DMS114 treated with DMSO at 0.1 percent for 48 hours (cell line): ENCODE data around the gene CCDC159.

Experiments used
- DNase-seq: peaks from one replicate; lab custom pipeline; 2025; ENCODE audit not compliant: unreplicated experiment; lab: John Stamatoyannopoulos, UW

The CCDC159 gene

DNA sequence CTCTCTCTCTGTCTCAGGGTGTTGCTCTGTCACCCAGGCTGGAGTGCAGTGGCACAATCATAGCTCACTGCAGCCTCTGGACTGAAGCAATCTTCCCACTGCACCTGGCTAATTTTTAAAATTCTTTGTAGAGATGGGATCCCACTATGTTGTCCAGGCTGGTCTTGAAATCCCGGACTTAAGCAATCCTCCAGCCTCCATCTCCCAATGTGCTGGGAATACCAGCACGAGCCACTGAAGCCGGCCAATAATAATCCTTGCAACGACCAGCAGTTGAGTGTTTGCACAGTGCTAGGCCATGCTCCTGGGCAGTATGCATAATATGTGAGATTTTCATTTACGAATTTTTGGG lies 38.4 kb downstream of the CCDC159 start:
- no peak for DNase-seq

DNA sequence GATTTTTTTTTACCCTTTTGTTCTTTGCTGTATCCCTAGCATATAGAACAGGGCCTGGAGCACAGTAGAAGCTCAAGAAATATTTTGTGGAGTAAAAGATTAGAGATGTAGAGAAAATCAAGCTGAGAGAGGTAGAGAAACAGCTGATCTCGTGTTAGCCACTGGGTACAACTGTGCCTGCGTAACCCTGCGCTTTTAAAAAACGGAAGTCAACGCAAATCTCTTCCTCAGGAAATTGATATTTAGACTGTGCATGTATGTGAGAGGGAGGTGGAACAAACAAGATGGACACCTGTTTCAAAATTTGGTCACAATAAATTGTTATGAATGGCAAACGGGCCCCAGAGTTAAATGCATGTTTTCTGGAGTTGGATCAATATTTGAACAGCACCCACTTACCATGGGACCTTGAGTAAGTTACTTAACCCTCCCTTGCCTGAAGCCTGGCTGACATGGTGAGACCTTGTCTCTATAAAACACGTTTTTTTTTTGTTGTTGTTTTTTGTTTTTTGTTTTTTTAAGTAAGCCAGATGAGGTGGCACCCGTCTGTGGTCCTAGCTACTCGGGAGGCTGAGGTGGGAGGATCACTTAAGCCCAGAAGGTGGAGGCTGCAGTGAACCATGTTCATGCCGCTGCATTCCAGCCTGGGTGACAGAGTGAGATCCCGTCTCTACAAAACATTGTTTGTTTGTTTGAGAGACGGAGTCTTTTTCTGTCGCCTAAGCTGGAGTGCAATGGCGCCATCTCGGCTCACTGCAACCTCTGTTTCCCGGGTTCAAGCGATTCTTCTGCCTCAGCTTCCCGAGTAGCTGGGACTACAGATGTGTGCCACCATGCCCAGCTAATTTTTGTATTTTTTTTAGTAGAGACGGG lies 41.1 kb downstream of the CCDC159 start:
- no peak for DNase-seq

DNA sequence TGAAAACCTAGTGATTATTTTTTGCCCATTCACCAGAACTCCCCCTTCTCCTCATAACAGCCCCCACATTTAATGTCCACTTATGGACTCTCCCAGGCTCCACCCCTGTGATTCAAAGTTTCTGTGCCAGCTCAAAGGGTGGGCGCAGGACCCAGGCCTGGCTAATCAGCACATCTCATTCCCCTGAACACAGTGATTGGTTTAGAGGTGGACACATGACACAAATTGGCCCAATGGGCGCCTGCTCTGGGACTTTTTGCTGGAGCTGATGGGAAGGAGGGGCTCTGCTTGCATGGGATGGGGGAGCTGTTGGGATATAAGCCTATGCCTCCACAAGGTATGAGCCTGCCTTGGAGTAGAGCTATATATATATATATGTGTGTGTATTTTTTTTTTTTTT lies 44.0 kb downstream of the CCDC159 start:
- no peak for DNase-seq

DNA sequence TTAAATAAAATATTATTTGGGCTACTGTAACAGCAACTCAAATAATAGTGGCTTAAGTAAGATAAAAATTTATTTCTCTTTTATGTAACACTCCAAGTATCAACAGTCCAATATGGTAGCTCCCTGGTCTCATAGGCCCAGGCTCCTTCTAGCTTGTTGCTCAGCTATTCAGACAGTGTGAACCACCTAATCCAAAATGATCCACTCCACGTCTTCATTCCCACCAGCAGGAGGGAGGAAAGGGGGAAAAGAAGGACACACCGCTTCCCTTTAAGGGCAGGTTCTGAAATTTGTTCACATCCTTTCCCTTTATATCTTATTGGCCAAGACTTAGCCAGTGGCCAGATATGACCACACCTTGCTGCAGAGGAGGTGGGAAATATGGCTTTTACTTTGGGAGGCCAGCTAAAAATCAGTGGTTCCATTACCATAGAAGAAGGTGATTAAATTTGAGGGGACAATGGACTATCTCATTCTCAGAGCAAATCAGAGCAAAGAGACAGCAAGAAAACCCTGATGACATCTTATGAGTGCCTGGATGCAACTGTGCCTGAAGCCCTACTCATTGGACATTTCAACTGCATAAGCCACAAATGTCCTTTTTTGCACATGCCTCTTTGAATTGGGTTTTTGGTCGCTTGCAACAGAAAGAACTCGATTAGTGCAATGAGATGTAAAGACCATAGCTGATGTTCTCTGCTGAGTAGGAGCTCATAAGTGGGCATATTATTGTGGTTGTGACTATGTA lies 44.8 kb downstream of the CCDC159 start:
- no peak for DNase-seq

DNA sequence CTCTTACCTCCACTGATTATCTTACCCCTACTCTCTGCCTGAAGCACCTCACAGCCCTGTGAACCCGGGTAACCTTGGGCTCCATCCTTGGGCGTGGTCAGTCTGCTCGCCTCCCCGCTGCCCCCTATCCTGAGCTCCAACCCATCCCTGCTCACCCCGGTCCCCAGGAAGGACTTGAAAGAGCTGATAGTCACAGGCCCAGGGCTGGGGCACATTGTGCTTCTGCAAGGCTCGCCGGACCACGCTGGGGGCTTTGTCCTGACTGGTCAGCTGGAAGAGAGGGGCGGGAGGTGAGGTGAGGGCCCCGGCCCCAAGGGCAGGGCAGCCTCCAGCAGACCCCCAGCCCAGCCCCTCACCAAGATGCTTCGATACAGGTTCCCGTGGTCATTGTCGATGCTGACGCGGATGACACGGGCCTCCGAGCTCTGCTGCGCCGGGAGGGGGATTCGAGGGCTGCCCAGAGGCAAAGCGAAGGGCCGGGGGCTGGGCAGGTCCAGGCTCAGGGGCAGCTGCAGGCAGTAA lies 50.8 kb downstream of the CCDC159 start:
- no peak for DNase-seq

DNA sequence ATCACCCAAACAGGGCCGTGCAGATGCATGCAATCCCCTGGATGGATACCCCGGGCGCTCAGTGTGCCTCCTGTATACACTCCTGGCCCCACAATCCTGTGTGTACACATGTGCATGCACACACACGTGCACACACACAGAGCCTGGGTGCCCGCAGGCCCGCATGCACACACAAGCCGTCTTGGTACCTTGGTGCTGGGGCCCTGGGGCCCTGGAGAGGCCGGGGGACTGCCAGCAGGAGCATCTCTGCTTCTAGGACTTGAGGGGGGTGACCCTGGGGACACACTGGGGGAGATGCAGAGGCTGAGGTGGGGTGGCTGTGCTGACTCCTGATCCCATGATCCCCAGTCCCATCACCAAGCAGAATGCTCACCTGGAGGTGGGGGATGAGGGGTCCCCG lies 53.3 kb downstream of the CCDC159 start:
- no peak for DNase-seq

DNA sequence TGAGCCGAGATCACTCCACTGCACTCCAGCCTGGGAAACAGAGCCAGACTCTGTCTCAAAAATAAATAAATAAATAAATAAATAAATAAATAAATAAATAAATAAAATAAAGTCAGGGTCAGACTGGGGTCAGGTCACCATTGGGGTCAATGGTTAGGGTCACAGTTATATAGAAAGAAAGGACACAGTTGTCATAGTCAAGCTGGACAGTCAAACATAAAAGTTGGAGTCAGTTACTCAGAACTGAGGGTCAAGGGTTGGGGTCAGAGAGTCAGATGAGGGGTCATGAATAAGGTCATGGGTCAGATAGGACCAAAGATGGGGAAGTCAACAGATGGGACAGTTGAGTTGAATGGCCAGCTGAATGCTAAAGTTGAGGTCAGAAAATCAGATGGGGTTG lies 54.5 kb downstream of the CCDC159 start:
- DNase-seq = no peak

DNA sequence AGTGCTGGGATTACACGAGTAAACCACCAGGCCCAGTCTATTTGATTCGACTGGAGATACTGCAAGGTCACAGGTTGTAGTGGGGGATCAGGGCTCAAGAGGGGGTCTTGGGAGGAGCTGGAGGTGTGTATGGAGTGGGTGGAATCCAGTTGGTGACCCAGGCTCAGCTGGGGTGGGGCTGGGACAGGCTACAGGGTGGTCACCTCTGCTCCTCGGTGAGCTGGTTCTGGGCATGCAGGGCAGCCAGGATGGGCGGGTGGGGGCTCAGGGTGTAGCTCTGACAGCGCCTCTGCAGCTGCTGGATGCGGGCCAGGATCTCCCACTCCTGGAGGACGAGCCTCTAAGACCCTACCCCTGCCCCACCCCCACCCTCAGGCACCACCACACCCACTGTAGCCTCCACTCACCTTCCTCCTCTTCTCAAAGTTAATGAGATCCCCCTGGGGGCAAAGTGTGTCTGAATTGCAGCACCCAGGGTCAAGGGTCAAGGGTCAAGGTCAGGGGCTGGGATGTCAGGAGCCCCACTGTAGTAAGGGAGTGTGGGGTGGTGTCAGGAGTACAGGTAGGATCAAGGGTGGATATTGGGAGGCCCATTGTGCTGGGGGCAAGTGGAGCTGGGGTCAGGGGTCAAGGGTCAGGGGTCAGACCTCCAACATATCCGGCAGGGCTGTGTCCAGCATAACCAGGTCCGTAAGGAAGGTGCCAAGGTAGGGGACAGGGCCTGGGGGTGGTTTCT lies 55.7 kb downstream of the CCDC159 start:
- DNase-seq = no peak
